Tibial nerve (tissue), 4 donors: ENCODE data around the gene ERG.

ENCODE experiments used
- EP300 ChIP-seq, 2 donors: sonication (generic); formaldehyde crosslinking; IDR thresholded peaks; one replicate each; pipeline ENCODE4 v1.6.1; 2017; ENCODE audit warnings: antibody characterized with exemption in 2 of 2, mild to moderate bottlenecking in 1 of 2
- POLR2A ChIP-seq, 2 donors: fragments of 450-650 bp; IDR thresholded peaks; one replicate each; pipeline ENCODE4 v1.6.1; 2017; ENCODE audit warnings: antibody characterized with exemption in 2 of 2, mild to moderate bottlenecking in 2 of 2, moderate library complexity in 2 of 2
- TF ChIP-seq, protein P1 (sequence below), 5 experiments: fragments of 200-600 bp in 3 of 5; fragments of 450-650 bp in 2 of 5; sonication (generic) in 3 of 5; IDR thresholded peaks; one replicate each; pipeline ENCODE4 v1.5.1; 2016 to 2019; ENCODE audit warnings: antibody characterized with exemption in 5 of 5, mild to moderate bottlenecking in 3 of 5, moderate library complexity in 2 of 5

- TF ChIP-seq POLR2A (IDR thresholded peaks at IDR 0.05) (no peak), EP300 (IDR thresholded peaks at IDR 0.05) (no peak)
- TF ChIP-seq, protein P1, sequence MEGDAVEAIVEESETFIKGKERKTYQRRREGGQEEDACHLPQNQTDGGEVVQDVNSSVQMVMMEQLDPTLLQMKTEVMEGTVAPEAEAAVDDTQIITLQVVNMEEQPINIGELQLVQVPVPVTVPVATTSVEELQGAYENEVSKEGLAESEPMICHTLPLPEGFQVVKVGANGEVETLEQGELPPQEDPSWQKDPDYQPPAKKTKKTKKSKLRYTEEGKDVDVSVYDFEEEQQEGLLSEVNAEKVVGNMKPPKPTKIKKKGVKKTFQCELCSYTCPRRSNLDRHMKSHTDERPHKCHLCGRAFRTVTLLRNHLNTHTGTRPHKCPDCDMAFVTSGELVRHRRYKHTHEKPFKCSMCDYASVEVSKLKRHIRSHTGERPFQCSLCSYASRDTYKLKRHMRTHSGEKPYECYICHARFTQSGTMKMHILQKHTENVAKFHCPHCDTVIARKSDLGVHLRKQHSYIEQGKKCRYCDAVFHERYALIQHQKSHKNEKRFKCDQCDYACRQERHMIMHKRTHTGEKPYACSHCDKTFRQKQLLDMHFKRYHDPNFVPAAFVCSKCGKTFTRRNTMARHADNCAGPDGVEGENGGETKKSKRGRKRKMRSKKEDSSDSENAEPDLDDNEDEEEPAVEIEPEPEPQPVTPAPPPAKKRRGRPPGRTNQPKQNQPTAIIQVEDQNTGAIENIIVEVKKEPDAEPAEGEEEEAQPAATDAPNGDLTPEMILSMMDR (IDR thresholded peaks at IDR 0.05), result no peak
Observed at GRCh38 chr21:38524168-38525153, 26.2 kb upstream of the ERG start.
